ENCODE results near the gene DUSP10.

- TF ChIP-seq, protein P1, sequence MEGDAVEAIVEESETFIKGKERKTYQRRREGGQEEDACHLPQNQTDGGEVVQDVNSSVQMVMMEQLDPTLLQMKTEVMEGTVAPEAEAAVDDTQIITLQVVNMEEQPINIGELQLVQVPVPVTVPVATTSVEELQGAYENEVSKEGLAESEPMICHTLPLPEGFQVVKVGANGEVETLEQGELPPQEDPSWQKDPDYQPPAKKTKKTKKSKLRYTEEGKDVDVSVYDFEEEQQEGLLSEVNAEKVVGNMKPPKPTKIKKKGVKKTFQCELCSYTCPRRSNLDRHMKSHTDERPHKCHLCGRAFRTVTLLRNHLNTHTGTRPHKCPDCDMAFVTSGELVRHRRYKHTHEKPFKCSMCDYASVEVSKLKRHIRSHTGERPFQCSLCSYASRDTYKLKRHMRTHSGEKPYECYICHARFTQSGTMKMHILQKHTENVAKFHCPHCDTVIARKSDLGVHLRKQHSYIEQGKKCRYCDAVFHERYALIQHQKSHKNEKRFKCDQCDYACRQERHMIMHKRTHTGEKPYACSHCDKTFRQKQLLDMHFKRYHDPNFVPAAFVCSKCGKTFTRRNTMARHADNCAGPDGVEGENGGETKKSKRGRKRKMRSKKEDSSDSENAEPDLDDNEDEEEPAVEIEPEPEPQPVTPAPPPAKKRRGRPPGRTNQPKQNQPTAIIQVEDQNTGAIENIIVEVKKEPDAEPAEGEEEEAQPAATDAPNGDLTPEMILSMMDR (IDR thresholded peaks at IDR 0.05): no peak
- TF ChIP-seq POLR2A (IDR thresholded peaks at IDR 0.05): no peak
Measured at GRCh38 chr1:221786647-221787046, 44.8 kb upstream of the DUSP10 start.
